Activated T-helper 1 cell treated with Interleukin-2 at 50 U/mL for 16 hours (primary cell): Measurements from ENCODE around the gene CCDC124.

Experiments used
- DNase-seq: peaks from one replicate; pipeline ENCODE4 v3.0.0-alpha.2; 2020; ENCODE audit warnings: low read depth

CCDC124 gene

GRCh38 chr19:17953869-17954268, 21.1 kb downstream of the CCDC124 start:
- no peak for DNase-seq

- no peak for DNase-seq
Measured at GRCh38 chr19:17954401-17954800, 21.6 kb downstream of the CCDC124 start.

GRCh38 chr19:17957149-17957849, 24.5 kb downstream of the CCDC124 start:
- no peak for DNase-seq

- DNase-seq: no peak
Measured at GRCh38 chr19:17957885-17958284, 25.1 kb downstream of the CCDC124 start.

GRCh38 chr19:17963936-17964691, 31.3 kb downstream of the CCDC124 start:
- DNase-seq: no peak

GRCh38 chr19:17965370-17966128, 32.7 kb downstream of the CCDC124 start:
- DNase-seq: no peak

- no peak for DNase-seq
Measured at GRCh38 chr19:17966129-17966483, 33.3 kb downstream of the CCDC124 start.

GRCh38 chr19:17966550-17967256, 33.9 kb downstream of the CCDC124 start, which contains the start of gene KCNN1:
Gene KCNN1, plus strand, starts transcription at chr19:17967107. Its CDS starts 6,782 bp downstream, at chr19:17973889.
- no peak for DNase-seq

- DNase-seq: no peak
Measured at GRCh38 chr19:17967257-17968051, 34.6 kb downstream of the CCDC124 start.

GRCh38 chr19:17968362-17968761, 35.5 kb downstream of the CCDC124 start:
- DNase-seq: no peak

DNA sequence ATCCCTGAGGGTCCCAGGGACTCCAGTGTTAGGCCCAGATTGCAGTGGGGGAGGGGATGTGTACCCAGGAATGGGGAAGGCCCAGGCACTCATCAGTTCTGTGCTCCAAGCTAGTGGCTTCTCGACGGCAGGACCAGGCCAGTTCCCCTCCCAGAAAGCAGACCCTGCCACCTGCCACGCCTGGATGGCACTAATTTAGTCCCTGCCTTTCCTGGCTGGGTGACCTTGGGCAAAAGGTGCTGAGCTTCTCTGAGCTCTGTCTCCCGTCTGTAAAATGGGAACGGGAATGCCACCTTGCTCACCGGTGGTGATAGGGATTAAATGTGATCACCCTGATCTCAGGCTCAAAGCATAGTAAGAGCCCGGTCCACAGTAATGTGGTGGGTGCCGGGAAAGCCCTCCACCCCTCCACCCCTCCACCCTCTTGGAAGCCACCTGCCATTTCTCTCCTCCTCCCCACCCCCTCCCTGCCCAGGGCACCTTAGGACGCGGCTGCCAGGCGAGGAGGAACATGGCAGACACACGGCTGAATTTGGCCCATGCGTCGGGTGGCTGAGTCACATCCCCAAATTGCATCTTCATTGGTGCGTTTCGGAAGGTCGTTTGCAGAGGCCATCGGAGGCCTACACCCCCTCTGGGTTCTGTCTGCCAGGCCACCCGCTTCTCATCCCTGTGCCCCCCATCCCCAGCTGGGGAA, 36.4 kb downstream of the CCDC124 start:
- no peak for DNase-seq

DNA sequence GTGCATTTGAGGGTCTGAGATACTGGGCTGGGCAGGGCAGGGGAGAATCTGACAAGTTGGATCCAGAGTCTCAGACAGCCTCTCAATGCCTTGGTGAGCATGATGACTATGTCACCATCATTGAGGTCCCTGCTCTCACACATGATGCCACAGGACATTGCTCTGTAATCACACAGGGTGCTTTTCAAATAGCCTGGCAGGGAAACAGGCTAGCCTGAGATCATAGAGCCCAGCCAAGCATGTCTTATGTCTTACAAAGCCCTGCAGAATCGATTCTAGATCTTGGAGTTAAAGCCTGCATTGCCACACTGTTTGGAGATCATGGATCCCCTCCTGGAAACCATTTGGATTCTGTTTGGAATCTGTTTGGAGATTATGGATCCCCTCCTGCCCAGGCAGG, 39.4 kb downstream of the CCDC124 start:
- no peak for DNase-seq

- DNase-seq: no peak
Measured at GRCh38 chr19:17973759-17974158, 40.9 kb downstream of the CCDC124 start.

DNA sequence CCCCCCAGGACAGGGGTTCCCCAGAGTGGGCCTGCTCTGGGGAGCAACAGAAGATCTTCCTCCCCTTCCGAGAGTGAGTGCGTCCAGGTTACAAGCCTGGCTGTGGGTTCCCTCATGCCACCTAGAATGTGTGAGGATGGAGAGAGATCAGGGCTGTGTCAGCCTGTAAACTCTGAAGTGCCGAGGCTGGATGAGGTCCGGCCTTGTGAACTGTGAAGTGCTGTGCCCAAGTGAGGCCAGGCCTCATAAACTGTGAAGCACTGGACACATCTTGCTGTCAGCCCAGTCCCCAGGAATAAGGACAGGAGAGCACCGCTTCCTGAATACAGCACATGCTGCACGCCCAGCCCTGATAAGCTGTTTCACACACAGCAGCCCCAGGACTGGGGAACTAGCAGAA, 41.7 kb downstream of the CCDC124 start:
- no peak for DNase-seq

GRCh38 chr19:17975032-17975431, 42.2 kb downstream of the CCDC124 start:
- DNase-seq: no peak

GRCh38 chr19:17977021-17977420, 44.2 kb downstream of the CCDC124 start:
- DNase-seq: no peak

GRCh38 chr19:17977488-17977887, 44.7 kb downstream of the CCDC124 start:
- no peak for DNase-seq

- no peak for DNase-seq
Measured at GRCh38 chr19:17981611-17982010, 48.8 kb downstream of the CCDC124 start.

DNA sequence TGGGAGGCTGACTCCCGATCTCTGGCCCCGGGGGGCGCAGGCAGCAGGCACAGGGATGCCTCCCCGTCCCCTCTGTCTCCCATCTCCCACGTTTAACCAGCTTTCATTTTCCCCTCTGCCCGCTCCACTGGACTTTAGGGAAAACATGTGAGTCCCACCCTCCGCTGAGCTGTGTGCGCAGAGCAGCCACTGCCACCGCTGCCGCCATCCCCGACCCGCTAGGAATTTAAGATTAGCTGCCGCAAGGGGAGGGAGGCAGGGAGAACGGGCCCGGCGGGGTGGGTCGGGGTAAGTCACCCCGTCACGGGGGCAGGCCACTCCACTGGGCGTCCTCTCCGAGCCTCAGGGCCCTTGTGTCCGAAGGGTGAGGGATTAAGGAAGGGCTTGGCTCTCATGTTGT, 49.6 kb downstream of the CCDC124 start:
- DNase-seq: no peak

GRCh38 chr19:17985037-17985818, 52.4 kb downstream of the CCDC124 start:
- no peak for DNase-seq
